Spleen (tissue), 7 donors: Measurements from ENCODE around the gene SDK1.

Experiments
- POLR2A ChIP-seq, 3 donors: fragments of 450-650 bp; IDR thresholded peaks; one replicate each; pipeline ENCODE4 v1.5.1; 2017; ENCODE audit warnings: antibody characterized with exemption in 3 of 3, mild to moderate bottlenecking in 1 of 3
- POLR2AphosphoS5 ChIP-seq, 3 donors: sonication (generic); formaldehyde crosslinking; IDR thresholded peaks; one replicate each; pipeline ENCODE4 v1.5.1; 2017; ENCODE audit warnings: antibody characterized with exemption in 3 of 3
- TF ChIP-seq, protein P1 (sequence below), 11 experiments: fragments of 200-600 bp in 7 of 11; fragments of 450-650 bp in 4 of 11; sonication (generic) in 4 of 11; IDR thresholded peaks in 8 of 11; conservative IDR thresholded peaks in 3 of 11; 1 replicate in 7 of 11; 2 replicates in 4 of 11; pipeline versions ENCODE4 v1.4.0 to v1.8.0; 2016 to 2021; ENCODE audit warnings: antibody characterized with exemption in 11 of 11, inconsistent platforms in 4 of 11, mild to moderate bottlenecking in 1 of 11
- donor health status: DM: no; HTN: no; CAD: no; lungs with moderate emphysema.
- donor health status: DM: no; HTN: no; CAD: no.
- donor health status: DM: no; HTN: no; CAD: no.

DNA sequence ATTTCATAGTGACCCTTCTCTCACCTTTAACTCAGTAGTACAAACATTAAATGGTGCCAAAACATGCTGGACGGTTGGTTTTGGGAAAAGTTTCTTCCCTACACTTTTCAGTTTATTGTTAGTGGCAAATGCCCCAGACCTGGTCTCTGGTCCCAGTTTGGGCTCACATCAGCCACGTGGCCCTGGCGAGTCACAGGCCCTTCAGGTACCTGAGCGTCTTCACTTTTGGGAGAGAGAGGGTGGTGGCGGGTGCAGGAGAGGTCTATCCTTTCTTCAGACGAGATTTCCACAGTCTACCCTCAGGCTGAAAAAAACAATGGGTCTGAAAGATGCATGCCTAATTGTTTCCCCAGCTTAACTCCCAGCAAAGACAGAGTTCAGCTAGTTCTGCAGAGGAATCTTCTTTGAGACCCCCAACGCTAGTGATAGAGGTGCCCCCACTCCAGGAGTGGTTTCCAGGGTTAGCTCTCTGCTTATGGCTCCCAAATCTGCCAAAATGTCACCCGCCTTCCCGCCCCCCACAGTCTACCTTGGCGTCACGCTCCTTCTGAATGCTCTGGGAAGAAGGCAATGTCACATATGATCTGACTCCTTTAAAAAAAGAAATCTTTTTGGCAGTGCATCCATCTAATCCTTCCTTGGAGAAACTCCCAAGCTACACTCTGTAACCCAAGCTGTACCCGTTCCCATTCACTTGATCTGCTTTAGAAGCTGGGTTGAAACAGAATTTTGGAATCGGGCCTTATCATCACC is 996.3 kb downstream of the SDK1 start:
- TF ChIP-seq, protein P1, sequence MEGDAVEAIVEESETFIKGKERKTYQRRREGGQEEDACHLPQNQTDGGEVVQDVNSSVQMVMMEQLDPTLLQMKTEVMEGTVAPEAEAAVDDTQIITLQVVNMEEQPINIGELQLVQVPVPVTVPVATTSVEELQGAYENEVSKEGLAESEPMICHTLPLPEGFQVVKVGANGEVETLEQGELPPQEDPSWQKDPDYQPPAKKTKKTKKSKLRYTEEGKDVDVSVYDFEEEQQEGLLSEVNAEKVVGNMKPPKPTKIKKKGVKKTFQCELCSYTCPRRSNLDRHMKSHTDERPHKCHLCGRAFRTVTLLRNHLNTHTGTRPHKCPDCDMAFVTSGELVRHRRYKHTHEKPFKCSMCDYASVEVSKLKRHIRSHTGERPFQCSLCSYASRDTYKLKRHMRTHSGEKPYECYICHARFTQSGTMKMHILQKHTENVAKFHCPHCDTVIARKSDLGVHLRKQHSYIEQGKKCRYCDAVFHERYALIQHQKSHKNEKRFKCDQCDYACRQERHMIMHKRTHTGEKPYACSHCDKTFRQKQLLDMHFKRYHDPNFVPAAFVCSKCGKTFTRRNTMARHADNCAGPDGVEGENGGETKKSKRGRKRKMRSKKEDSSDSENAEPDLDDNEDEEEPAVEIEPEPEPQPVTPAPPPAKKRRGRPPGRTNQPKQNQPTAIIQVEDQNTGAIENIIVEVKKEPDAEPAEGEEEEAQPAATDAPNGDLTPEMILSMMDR (IDR thresholded peaks at IDR 0.05 in 8 of 11, conservative IDR thresholded peaks at IDR 0.05 in 3 of 11) = no peak
- TF ChIP-seq POLR2A (IDR thresholded peaks at IDR 0.05) (no peak), POLR2AphosphoS5 (IDR thresholded peaks at IDR 0.05) (no peak)
